HG02870 (cell line): ENCODE measurements around the gene SCFD2.
A peak's percentile ranks its signal among the peaks of the same experiment; 100 is the strongest.

ENCODE experiments used
- ATAC-seq: cut with Tn5 transposase; IDR thresholded peaks from one replicate; pipeline ENCODE4 v1.9.1; 2021; ENCODE audit warnings: mild to moderate bottlenecking, moderate library complexity; ENCODE audit not compliant: unreplicated experiment

SCFD2 gene

DNA sequence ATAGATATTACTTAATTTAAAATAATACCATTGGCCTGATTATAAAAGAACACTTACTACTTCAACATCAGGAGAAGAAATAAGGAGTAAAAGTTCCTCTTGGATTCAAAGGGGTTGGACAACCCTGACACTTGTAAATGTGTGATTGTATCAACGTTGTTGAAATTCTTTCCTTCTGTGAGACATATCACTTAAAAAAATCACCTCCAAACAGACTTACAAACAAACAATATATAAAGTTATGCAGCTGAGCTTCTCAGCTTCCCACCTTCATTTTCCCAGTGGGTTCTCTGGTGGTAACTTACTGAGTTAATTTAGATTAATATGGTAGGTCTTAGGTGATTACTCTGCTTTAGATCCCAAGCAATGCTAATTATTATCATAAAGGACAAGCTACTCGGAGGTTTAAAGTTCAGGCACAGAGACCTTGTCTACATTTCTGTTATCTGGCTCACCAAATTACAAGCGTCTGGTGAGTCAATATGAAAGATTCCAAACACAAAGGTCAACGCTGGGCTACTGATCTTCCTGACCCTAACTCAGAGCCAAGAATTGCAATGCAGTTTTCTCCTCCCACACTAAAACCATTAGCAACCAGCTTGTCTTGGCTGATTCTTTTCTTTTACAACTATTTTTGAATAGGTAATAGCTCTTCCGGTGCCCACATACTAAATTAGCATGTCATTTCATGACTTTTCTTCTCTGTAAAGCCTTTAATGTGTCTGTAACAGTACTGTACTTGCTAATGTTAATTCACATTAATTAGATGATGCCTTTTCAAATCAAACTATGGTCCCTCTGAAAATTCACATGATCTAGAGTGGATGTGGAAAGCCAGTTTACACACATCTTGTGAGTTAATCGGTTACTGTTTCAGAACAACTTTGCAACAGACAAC is 346.1 kb downstream of the SCFD2 start:
- no peak for ATAC-seq

DNA sequence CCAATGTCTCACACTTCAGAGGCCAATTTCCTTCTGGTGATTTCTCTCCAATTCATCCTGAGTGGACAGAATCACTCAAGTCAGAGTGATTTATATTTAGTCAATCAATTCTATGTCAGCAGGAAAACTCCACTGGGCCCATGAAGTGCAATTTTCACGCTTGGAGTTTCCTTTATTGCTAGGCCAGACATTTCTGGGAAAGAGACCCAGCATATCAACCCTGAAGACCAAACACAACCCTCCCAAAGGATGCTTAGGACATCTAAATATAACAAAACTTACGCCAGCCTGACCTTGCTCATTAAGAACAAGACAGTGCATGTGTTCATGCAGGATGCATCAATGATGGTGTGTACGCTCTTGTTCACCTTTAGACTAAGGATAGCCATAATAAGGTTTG is 347.4 kb downstream of the SCFD2 start:
- no peak for ATAC-seq

DNA sequence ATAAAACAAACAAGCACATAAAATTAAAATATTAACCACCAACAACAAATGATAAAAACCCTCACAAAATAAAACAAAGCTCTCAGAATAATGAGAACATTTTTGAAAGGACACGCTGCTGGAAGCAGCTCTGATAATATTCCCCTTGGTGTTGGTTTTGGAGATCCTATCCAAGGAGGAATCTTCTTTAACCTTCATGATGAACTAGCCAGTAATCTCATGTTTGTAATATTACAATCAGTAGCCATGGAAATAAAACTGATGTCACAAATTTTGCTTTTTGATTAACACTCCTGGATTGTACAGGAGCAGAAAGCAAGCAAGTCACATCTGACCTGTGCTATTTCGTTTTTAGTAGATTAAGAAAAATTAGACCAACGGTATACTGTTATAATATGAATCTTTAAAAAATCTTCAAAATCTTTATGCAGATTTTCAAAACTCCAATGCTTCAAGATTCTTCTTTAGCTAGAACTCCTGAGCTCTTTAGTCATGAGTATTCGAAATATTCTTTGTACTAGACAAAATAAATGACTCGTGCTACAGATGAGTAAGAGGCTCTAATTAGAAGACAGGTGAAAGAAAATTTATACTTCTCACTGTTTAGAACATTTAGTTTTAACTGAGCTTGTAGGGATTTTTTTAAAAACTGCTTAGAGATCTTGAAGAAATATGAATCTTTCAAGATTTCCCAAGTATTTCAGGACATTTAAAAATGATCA is 349.6 kb downstream of the SCFD2 start:
- no peak for ATAC-seq

- ATAC-seq, result no peak
Observed at GRCh38 chr4:53015681-53016080, 350.2 kb downstream of the SCFD2 start.

DNA sequence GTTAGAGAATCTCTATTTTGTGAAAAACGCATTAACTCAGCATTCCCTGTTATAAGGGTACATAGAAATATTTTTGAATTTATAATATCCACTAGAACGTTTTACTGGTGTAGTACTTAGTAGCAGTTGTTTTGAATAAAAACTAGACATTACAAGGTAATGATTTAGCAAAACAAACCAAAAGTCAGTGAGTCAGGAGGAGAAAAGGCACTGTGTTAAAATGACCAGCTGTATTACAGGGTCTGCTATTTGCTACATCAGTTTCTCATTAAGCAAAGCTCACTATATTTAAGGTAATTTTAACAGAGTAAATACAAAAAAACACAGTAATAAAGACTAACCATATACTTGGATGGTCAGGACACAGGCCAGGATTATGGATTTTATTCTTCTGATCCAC is 351.0 kb downstream of the SCFD2 start:
- no peak for ATAC-seq

- ATAC-seq, result no peak
Observed at GRCh38 chr4:53013873-53014775, 351.7 kb downstream of the SCFD2 start.

DNA sequence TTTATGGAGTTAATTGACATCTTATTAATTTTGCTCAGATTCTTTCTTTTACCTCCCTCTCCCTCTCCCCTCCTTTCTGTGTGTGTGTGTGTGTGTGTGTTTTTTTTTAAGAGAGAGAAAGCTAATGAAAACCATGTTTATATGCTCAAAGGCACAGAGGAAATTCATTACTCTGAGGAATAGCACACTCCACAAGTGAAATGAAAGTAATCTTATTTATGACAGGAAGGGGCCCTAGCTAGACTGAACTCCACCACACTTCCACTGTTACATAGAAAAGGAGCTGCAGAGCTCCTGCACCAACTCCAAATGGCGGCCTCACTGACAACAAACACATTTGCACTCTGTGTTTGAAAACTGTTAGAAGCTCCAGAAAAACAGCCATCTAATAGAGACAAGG is 353.1 kb downstream of the SCFD2 start:
- peak; percentile 55 for ATAC-seq

GRCh38 chr4:53011259-53011905 is 354.5 kb downstream of the SCFD2 start:
- no peak for ATAC-seq

DNA sequence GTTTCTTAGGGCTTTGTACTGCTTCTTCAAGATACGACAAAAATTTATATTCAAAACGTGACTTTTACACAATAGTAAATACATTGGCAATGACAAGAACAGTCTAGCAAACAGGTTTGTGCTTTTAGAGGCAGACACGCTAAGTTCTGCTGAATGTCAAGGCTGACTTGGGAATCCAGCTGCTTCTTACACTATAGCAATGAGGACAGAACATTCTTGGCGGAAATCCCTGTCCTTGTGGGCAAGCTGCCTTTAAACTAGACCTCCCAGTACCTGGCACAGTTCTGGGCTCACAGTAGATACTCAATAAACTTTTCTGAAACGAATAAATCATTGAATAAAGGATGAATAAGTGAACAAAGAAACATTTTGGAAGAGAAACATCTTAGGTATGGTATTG is 355.5 kb downstream of the SCFD2 start:
- no peak for ATAC-seq

DNA sequence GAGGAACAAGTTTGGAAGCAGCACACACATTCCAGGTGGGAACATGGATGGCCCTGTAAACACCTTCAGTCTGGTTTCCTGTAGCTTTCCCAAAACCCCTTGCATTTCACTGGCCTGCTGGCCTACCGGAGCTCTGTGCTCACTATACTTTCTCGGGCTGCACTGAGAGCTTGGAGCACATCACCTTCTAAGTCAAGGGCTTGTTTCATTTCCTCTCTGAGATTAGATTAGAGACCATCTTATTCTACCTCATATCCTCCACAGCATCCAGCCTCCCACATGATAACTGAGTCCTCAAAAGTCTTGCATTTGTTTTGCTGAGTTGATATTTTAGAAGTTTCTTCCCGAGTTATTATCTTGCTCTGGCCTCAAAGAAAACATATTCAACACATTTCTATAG is 356.0 kb downstream of the SCFD2 start:
- ATAC-seq, result peak; percentile 61

- ATAC-seq, result no peak
Observed at GRCh38 chr4:53007024-53007423, 358.8 kb downstream of the SCFD2 start.

GRCh38 chr4:53005808-53006207 is 360.1 kb downstream of the SCFD2 start:
- no peak for ATAC-seq

- ATAC-seq, result no peak
Observed at GRCh38 chr4:53005149-53005546, 360.7 kb downstream of the SCFD2 start.

- no peak for ATAC-seq
Observed at GRCh38 chr4:53004497-53005148, 361.2 kb downstream of the SCFD2 start.

DNA sequence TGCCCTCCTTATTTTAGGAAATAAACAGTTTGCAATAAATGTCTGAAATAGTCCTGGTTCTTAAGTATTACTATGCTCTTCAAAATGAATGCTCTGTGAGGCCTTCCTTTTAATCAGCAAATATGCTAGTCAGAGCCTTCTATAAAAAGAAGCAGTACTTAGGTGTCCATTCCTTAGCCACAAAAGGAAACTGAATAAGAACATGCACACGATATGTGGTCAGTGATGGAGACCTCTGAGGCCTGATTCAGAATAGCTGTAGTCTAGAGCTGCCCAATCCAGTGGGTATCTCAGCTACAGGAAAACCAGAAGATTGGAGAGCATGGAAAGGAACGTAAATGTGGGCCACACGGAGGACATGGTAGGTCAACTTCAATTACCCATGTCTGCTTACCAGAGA is 361.9 kb downstream of the SCFD2 start:
- ATAC-seq, result no peak

GRCh38 chr4:53000560-53000959 is 365.3 kb downstream of the SCFD2 start:
- no peak for ATAC-seq

DNA sequence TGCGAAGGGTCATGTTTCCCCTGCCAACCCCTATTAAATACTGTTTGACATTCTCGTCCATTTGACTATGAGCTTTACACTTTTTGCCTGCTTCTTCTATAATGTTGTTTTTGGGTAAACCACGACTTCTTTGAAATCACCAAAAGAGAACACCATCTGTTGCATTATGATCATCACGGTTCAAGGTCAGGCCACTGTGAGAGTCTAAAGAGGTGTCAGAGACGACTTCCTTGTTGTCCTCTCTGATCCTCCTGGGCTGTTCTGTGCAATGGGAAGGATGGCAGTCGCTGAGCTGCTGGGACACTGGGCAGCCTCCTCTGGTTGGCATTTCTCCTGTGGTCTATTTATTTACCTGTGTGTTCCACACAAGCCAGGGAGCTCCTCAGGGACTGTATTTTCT is 366.2 kb downstream of the SCFD2 start:
- ATAC-seq, result no peak

DNA sequence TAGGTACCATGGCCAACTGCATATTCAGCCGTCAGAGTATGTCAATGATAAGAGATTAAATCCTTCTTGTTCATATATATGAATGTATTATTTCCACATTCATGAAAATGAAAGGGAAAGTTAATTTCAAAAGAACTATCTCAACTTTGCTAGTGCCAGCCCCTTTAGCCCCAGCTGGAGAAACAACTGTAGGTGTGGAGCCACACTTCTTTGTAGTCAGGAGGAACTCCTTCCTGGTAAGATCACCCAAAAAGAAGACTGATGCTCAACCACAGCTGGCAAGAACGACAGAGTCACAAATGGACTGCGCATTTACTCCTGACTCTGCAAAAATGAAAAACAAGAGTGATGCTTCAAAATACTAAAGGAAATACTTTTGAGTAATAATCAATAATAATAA is 367.4 kb downstream of the SCFD2 start:
- no peak for ATAC-seq

DNA sequence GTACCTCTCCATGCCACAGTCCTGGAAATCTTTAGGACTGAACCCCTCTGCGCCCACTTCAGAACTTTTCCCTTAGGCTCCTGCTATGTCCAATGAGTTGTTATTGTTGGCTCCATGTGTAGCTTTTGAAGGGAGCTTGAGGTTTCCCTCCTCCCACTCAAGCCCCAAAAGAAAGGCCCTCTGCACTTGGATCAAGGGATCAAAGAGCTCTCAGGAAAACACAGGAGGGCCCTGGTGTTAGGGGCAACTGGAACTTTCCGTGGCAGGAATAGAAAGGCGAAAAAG is 368.8 kb downstream of the SCFD2 start:
- ATAC-seq, result no peak
